Activated naive CD8-positive, alpha-beta T cell treated with anti-CD3 and anti-CD28 coated beads, Interleukin-2, amount 10 ng/mL, durations not matched to agents 7 days and 5 days (primary cell): ENCODE data around the gene CIB2. TPM values are rescaled to one million over a fixed set of nuclear protein-coding genes. Genes with fewer than 3 reads are reported as not detected.

ENCODE experiments used
- ATAC-seq: fragments of 150-1000 bp; cut with Tn5 transposase; one replicate; pipeline ENCODE4 v1.10.0; 2021; ENCODE audit warnings: low read depth, moderate library complexity
- POLR2A ChIA-PET: fragments of 350-600 bp; sonication (Branson Sonifier 250); formaldehyde crosslinking; loops from one replicate; lab custom pipeline; 2021; ENCODE audit warnings: antibody characterized with exemption; lab: Charles Lee
- DNase-seq: peaks from one replicate; pipeline ENCODE4 v3.0.0; 2021
- H3K27ac Mint-ChIP-seq: one replicate; pipeline ENCODE4 v1.8.0; 2022; ENCODE audit warnings: mild to moderate bottlenecking, mixed read lengths
- H3K27me3 Mint-ChIP-seq: one replicate; pipeline ENCODE4 v1.8.0; 2022; ENCODE audit warnings: mild to moderate bottlenecking, moderate library complexity, mixed read lengths
- H3K36me3 Mint-ChIP-seq: one replicate; pipeline ENCODE4 v1.8.0; 2021; ENCODE audit warnings: mild to moderate bottlenecking, mixed read lengths
- H3K4me1 Mint-ChIP-seq: one replicate; pipeline ENCODE4 v1.8.0; 2021; ENCODE audit warnings: mixed read lengths
- H3K4me3 Mint-ChIP-seq: one replicate; pipeline ENCODE4 v1.8.0; 2022; ENCODE audit warnings: mild to moderate bottlenecking, moderate library complexity, mixed read lengths
- H3K9me3 Mint-ChIP-seq: one replicate; pipeline ENCODE4 v1.8.0; 2021; ENCODE audit warnings: mixed read lengths
- total RNA-seq, 2 experiments: library from RNA; stranded (reverse); gene quantifications; one replicate each; pipeline ENCODE4 v1.2.3, GENCODE V29; 2021

The CIB2 gene
- total RNA-seq, 2 experiments from 2014 or later: 0.88 to 1.5 TPM

GRCh38 chr15:78146425-78147154, 15.3 kb upstream of the CIB2 start:
- no peaks in the 10 kb centered on the region for H3K27me3 Mint-ChIP-seq
- DNase-seq (no peak), ATAC-seq (no peak)
- H3K36me3 Mint-ChIP-seq: peaks cover 5% of the 10 kb centered on the region
- POLR2A ChIA-PET: interaction anchor here (1.0 kb wide), 1 partner anchor 153 kb away, joined by 3 read pairs; the partner anchor contains the start of gene SKIC8
- no peaks in the 10 kb centered on the region for H3K9me3 Mint-ChIP-seq
- no peak overlapping the region for H3K4me3 Mint-ChIP-seq
- peaks cover 32% of the 10 kb centered on the region for H3K4me1 Mint-ChIP-seq
- H3K27ac Mint-ChIP-seq: no peak overlapping the region

- no peaks in the 10 kb centered on the region for H3K9me3 Mint-ChIP-seq
Measured at GRCh38 chr15:78142332-78142731, 11.1 kb upstream of the CIB2 start.

GRCh38 chr15:78140292-78140691, 9.0 kb upstream of the CIB2 start:
- Mint-ChIP-seq H3K27ac (no peak overlapping the region), H3K4me3 (no peak overlapping the region), H3K27me3 (peaks cover 4% of the 10 kb centered on the region), H3K36me3 (no peaks in the 10 kb centered on the region), H3K9me3 (no peaks in the 10 kb centered on the region), H3K4me1 (no peaks in the 10 kb centered on the region)
- POLR2A ChIA-PET: interaction anchor here (0.9 kb wide), 1 partner anchor 9 kb away, joined by 9 read pairs; the partner anchor contains the start of gene IDH3A
- no peak for ATAC-seq
- no peak for DNase-seq

More at GRCh38 chr15:78142332-78142731, 11.1 kb upstream of the CIB2 start:
- peaks cover 6% of the 10 kb centered on the region for H3K4me1 Mint-ChIP-seq
- POLR2A ChIA-PET: no interaction called here
- no peak overlapping the region for H3K27ac Mint-ChIP-seq
- ATAC-seq (no peak), DNase-seq (no peak)
- H3K4me3 Mint-ChIP-seq: no peak overlapping the region
- peaks cover 3% of the 10 kb centered on the region for H3K27me3 Mint-ChIP-seq
- H3K36me3 Mint-ChIP-seq: peaks cover 2% of the 10 kb centered on the region

GRCh38 chr15:78139578-78139977, 8.3 kb upstream of the CIB2 start:
- ATAC-seq: no peak
- no peak overlapping the region for H3K27ac Mint-ChIP-seq
- no peak for DNase-seq
- no peaks in the 10 kb centered on the region for H3K9me3 Mint-ChIP-seq
- POLR2A ChIA-PET: interaction anchor here (0.9 kb wide), 1 partner anchor 9 kb away, joined by 9 read pairs; the partner anchor contains the start of gene IDH3A
- peaks cover 4% of the 10 kb centered on the region for H3K27me3 Mint-ChIP-seq
- no peak overlapping the region for H3K4me3 Mint-ChIP-seq
- no peaks in the 10 kb centered on the region for H3K4me1 Mint-ChIP-seq
- no peaks in the 10 kb centered on the region for H3K36me3 Mint-ChIP-seq

- POLR2A ChIA-PET: no interaction called here
- ATAC-seq (no peak), DNase-seq (no peak)
- peaks cover 6% of the 10 kb centered on the region for H3K27me3 Mint-ChIP-seq
- H3K36me3 Mint-ChIP-seq: no peaks in the 10 kb centered on the region
- H3K27ac Mint-ChIP-seq: no peak overlapping the region
- peaks cover 15% of the 10 kb centered on the region for H3K4me1 Mint-ChIP-seq
- H3K4me3 Mint-ChIP-seq: no peak overlapping the region
- H3K9me3 Mint-ChIP-seq: no peaks in the 10 kb centered on the region
Measured at GRCh38 chr15:78133801-78134200, 2.6 kb upstream of the CIB2 start.

GRCh38 chr15:78130466-78131294, 565 bp downstream of the CIB2 start:
- peaks cover 3% of the 10 kb centered on the region for H3K27me3 Mint-ChIP-seq
- H3K9me3 Mint-ChIP-seq: no peaks in the 10 kb centered on the region
- H3K4me3 Mint-ChIP-seq: peak overlapping the region; percentile 83
- H3K27ac Mint-ChIP-seq: peak overlapping the region; percentile 80
- H3K4me1 Mint-ChIP-seq: peaks cover 18% of the 10 kb centered on the region
- no peak for DNase-seq
- POLR2A ChIA-PET: interaction anchor here (0.7 to 2.8 kb wide), 4 partner anchors 18 to 75 kb away, joined by 3 to 16 read pairs (median 5); partner anchors contain the start of gene IDH3A
- no peaks in the 10 kb centered on the region for H3K36me3 Mint-ChIP-seq
- ATAC-seq: peak; percentile 39

- Mint-ChIP-seq H3K4me3 (peak overlapping the region; percentile 83), H3K27me3 (peaks cover 3% of the 10 kb centered on the region), H3K27ac (peak overlapping the region; percentile 80), H3K36me3 (no peaks in the 10 kb centered on the region), H3K9me3 (no peaks in the 10 kb centered on the region), H3K4me1 (peaks cover 18% of the 10 kb centered on the region)
- ATAC-seq (no peak), DNase-seq (no peak)
- POLR2A ChIA-PET: no interaction called here
Measured at GRCh38 chr15:78129751-78130287, 1.4 kb downstream of the CIB2 start.

GRCh38 chr15:78129077-78129750, 2.0 kb downstream of the CIB2 start:
- H3K27ac Mint-ChIP-seq: no peak overlapping the region
- ATAC-seq (no peak), DNase-seq (no peak)
- H3K27me3 Mint-ChIP-seq: peaks cover 3% of the 10 kb centered on the region
- POLR2A ChIA-PET: no interaction called here
- peaks cover 18% of the 10 kb centered on the region for H3K4me1 Mint-ChIP-seq
- no peak overlapping the region for H3K4me3 Mint-ChIP-seq
- H3K36me3 Mint-ChIP-seq: no peaks in the 10 kb centered on the region
- H3K9me3 Mint-ChIP-seq: no peaks in the 10 kb centered on the region

- H3K4me3 Mint-ChIP-seq: no peak overlapping the region
- ATAC-seq (no peak), DNase-seq (no peak)
- H3K4me1 Mint-ChIP-seq: peaks cover 16% of the 10 kb centered on the region
- H3K36me3 Mint-ChIP-seq: no peaks in the 10 kb centered on the region
- no peaks in the 10 kb centered on the region for H3K9me3 Mint-ChIP-seq
- POLR2A ChIA-PET: no interaction called here
- H3K27ac Mint-ChIP-seq: peak overlapping the region; percentile 31
- peaks cover 3% of the 10 kb centered on the region for H3K27me3 Mint-ChIP-seq
Measured at GRCh38 chr15:78127882-78128281, 3.4 kb downstream of the CIB2 start.

GRCh38 chr15:78125267-78125666, 6.0 kb downstream of the CIB2 start:
- POLR2A ChIA-PET: no interaction called here
- Mint-ChIP-seq H3K36me3 (no peaks in the 10 kb centered on the region), H3K4me3 (no peak overlapping the region), H3K27ac (no peak overlapping the region), H3K9me3 (no peaks in the 10 kb centered on the region), H3K4me1 (peaks cover 5% of the 10 kb centered on the region), H3K27me3 (peaks cover 3% of the 10 kb centered on the region)
- ATAC-seq (no peak), DNase-seq (no peak)

GRCh38 chr15:78120523-78120922, 10.7 kb downstream of the CIB2 start:
- no peaks in the 10 kb centered on the region for H3K9me3 Mint-ChIP-seq
- ATAC-seq: no peak
- POLR2A ChIA-PET: no interaction called here

GRCh38 chr15:78112551-78112950, 18.7 kb downstream of the CIB2 start:
- Mint-ChIP-seq H3K9me3 (no peaks in the 10 kb centered on the region), H3K4me1 (peaks cover 12% of the 10 kb centered on the region), H3K27me3 (no peaks in the 10 kb centered on the region), H3K27ac (no peak overlapping the region), H3K4me3 (no peak overlapping the region), H3K36me3 (no peaks in the 10 kb centered on the region)
- DNase-seq: no peak
- POLR2A ChIA-PET: interaction anchor here (0.7 to 1.0 kb wide), 2 partner anchors 65 to 66 kb away, joined by 3 to 5 read pairs; no protein-coding TSS in a partner anchor
- ATAC-seq: no peak

More at GRCh38 chr15:78120523-78120922, 10.7 kb downstream of the CIB2 start:
- Mint-ChIP-seq H3K4me3 (no peak overlapping the region), H3K27ac (no peak overlapping the region), H3K27me3 (no peaks in the 10 kb centered on the region), H3K36me3 (no peaks in the 10 kb centered on the region), H3K4me1 (no peaks in the 10 kb centered on the region)
- DNase-seq: no peak

GRCh38 chr15:78111788-78112187, 19.5 kb downstream of the CIB2 start:
- Mint-ChIP-seq H3K27ac (no peak overlapping the region), H3K9me3 (no peaks in the 10 kb centered on the region), H3K4me3 (no peak overlapping the region), H3K4me1 (peaks cover 16% of the 10 kb centered on the region), H3K36me3 (no peaks in the 10 kb centered on the region), H3K27me3 (no peaks in the 10 kb centered on the region)
- POLR2A ChIA-PET: no interaction called here
- DNase-seq (no peak), ATAC-seq (no peak)
